MCF 10A (cell line): ENCODE data around the gene DLG2. TPM values are rescaled to one million over a fixed set of nuclear protein-coding genes. Genes with fewer than 3 reads are reported as not detected.

Source experiments
- BruUV-seq: library from RNA; stranded (reverse); fragments of 400-500 nt; replicated peaks from 2 replicates; lab custom pipeline; 2021; lab: Mats Ljungman, UMichigan
- CTCF ChIA-PET: fragments of 300-600 bp; sonication (Branson Sonifier 250); formaldehyde crosslinking; extraction: SDS; loops from one replicate; lab custom pipeline; 2021; ENCODE audit warnings: antibody characterized with exemption, inconsistent platforms; lab: Yijun Ruan, JAX
- POLR2A ChIA-PET: fragments of 300-600, 350-650 bp; sonication (Branson Sonifier 250); formaldehyde crosslinking; extraction: SDS; loops from one replicate; lab custom pipeline; 2020; ENCODE audit warnings: antibody characterized with exemption, inconsistent platforms; lab: Yijun Ruan, JAX
- DNase-seq: peaks from one replicate; pipeline ENCODE4 v3.0.0-alpha.2; 2018; ENCODE audit not compliant: unreplicated experiment
- H3K27ac Mint-ChIP-seq: one replicate; pipeline ENCODE4 v1.8.0; 2022; ENCODE audit warnings: mild to moderate bottlenecking, low read depth, mixed read lengths; ENCODE audit not compliant: unreplicated experiment
- H3K27me3 Mint-ChIP-seq: one replicate; pipeline ENCODE4 v1.8.0; 2022; ENCODE audit warnings: mixed read lengths; ENCODE audit not compliant: insufficient read depth, unreplicated experiment
- H3K36me3 Mint-ChIP-seq: one replicate; pipeline ENCODE4 v1.8.0; 2022; ENCODE audit warnings: mild to moderate bottlenecking, moderate library complexity, mixed read lengths; ENCODE audit not compliant: insufficient read depth, unreplicated experiment
- H3K4me1 Mint-ChIP-seq: one replicate; pipeline ENCODE4 v1.8.0; 2022; ENCODE audit warnings: mixed read lengths; ENCODE audit not compliant: insufficient read depth, unreplicated experiment
- H3K4me3 Mint-ChIP-seq: one replicate; pipeline ENCODE4 v1.8.0; 2022; ENCODE audit warnings: mild to moderate bottlenecking, moderate library complexity, mixed read lengths; ENCODE audit not compliant: unreplicated experiment
- H3K9me3 Mint-ChIP-seq: one replicate; pipeline ENCODE4 v1.8.0; 2022; ENCODE audit warnings: mixed read lengths; ENCODE audit not compliant: unreplicated experiment
- intact Hi-C: fragments of 100-400 bp; cut with micrococcal nuclease; formaldehyde crosslinking; loops from 2 replicates; pipeline ENCODE4 v1.14.1; 2022
- total RNA-seq: library from RNA; stranded (reverse); gene quantifications from 2 replicates; pipeline ENCODE4 v1.2.3, GENCODE V29; 2022
- TF ChIP-seq, protein P1 (sequence below): fragments of 200-600 bp; IDR thresholded peaks from one replicate; pipeline ENCODE4 v1.8.0; 2022; ENCODE audit warnings: antibody characterized with exemption, mild to moderate bottlenecking; ENCODE audit not compliant: unreplicated experiment

DLG2 gene
- total RNA-seq, 1 experiment from 2014 or later: 0.26 TPM

GRCh38 chr11:84270466-84270865 is 1356.7 kb downstream of the DLG2 start:
- H3K27ac Mint-ChIP-seq: no peak overlapping the region
- intact Hi-C loops: no loop called here
- POLR2A ChIA-PET: no interaction called here
- H3K4me3 Mint-ChIP-seq: no peak overlapping the region
- CTCF ChIA-PET: no interaction called here
- H3K27me3 Mint-ChIP-seq: peaks cover 28% of the 10 kb centered on the region
- no TSS peak for BruUV-seq
- H3K36me3 Mint-ChIP-seq: no peaks in the 10 kb centered on the region
- TF ChIP-seq, protein P1, sequence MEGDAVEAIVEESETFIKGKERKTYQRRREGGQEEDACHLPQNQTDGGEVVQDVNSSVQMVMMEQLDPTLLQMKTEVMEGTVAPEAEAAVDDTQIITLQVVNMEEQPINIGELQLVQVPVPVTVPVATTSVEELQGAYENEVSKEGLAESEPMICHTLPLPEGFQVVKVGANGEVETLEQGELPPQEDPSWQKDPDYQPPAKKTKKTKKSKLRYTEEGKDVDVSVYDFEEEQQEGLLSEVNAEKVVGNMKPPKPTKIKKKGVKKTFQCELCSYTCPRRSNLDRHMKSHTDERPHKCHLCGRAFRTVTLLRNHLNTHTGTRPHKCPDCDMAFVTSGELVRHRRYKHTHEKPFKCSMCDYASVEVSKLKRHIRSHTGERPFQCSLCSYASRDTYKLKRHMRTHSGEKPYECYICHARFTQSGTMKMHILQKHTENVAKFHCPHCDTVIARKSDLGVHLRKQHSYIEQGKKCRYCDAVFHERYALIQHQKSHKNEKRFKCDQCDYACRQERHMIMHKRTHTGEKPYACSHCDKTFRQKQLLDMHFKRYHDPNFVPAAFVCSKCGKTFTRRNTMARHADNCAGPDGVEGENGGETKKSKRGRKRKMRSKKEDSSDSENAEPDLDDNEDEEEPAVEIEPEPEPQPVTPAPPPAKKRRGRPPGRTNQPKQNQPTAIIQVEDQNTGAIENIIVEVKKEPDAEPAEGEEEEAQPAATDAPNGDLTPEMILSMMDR: no peak
- H3K4me1 Mint-ChIP-seq: no peaks in the 10 kb centered on the region
- H3K9me3 Mint-ChIP-seq: peaks cover 7% of the 10 kb centered on the region
- no peak for DNase-seq

DNA sequence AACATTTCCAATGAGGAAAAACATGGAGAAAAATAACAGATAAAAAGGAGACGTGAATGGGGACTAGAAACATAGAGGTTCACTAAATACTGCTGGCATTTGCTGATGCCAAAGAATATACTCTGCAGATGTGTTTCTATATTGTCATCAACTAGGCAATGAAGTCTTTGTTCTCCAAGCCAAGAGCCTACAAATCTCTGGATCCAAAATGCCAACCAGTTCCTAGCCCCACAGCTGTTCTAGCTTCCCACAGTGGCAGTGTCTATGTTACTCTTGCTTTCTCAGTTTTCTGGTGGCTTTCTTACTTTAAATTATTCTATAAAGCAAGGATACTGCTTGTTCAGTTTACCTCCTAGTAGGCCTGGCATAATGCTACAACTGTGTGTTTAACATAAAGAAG is 1363.1 kb downstream of the DLG2 start:
- Mint-ChIP-seq H3K27ac (no peak overlapping the region), H3K4me3 (no peak overlapping the region), H3K27me3 (peaks cover 28% of the 10 kb centered on the region), H3K36me3 (no peaks in the 10 kb centered on the region), H3K9me3 (peaks cover 14% of the 10 kb centered on the region), H3K4me1 (no peaks in the 10 kb centered on the region)
- TF ChIP-seq, protein P1: no peak
- no TSS peak for BruUV-seq
- intact Hi-C loops: loop anchor here (10.0 kb wide), 1 partner anchor 429 kb away; no protein-coding TSS in a partner anchor
- ChIA-PET CTCF (no interaction called here), POLR2A (interaction anchor here (0.5 to 0.7 kb wide), 2 partner anchors 72 to 1415 kb away, joined by 3 read pairs; no protein-coding TSS in a partner anchor)
- no peak for DNase-seq

DNA sequence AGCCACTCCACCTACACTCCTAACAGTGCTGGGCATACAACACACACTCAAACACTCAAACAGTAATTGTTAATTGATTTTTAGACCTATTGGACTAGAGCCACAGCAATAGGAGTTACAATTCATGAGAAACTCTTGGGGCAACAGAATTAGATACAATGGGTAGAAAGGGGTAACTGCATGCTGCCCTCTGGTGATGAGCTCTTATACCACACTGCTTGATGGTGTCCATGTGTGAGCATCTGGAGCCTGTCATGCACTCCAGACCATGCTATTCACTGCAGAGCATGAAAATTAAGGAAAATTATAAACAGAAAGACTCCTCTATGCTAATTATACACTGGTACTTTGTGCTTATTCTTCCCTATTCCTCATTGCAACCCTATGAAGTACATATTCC is 1365.4 kb downstream of the DLG2 start:
- TF ChIP-seq, protein P1: no peak
- H3K36me3 Mint-ChIP-seq: no peaks in the 10 kb centered on the region
- no peaks in the 10 kb centered on the region for H3K4me1 Mint-ChIP-seq
- intact Hi-C loops: loop anchor here (10.0 kb wide), 1 partner anchor 427 kb away; no protein-coding TSS in a partner anchor
- POLR2A ChIA-PET: no interaction called here
- DNase-seq: no peak
- CTCF ChIA-PET: interaction anchor here (0.7 to 1.3 kb wide), 2 partner anchors 19 to 357 kb away, joined by 3 to 5 read pairs; no protein-coding TSS in a partner anchor
- H3K27me3 Mint-ChIP-seq: peaks cover 8% of the 10 kb centered on the region
- peaks cover 7% of the 10 kb centered on the region for H3K9me3 Mint-ChIP-seq
- H3K4me3 Mint-ChIP-seq: no peak overlapping the region
- no TSS peak for BruUV-seq
- H3K27ac Mint-ChIP-seq: no peak overlapping the region

DNA sequence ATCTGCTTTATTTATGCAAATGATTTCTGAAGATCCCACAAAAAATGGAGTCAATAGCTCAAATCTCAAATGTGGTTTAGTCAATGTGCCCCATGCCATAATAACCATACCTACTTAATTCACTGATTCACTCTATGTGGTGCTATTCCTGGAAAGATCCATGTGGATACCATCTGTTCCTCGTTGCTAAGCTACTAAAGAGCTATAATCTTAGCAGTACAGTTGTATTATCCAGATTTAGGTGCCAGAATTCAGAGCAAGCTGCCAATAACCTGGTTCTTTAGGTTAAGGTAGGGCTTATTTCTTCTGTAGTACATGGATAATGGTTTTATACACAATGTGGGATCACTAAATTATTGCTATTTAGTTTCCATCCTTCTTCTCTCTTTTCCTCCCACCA is 1366.3 kb downstream of the DLG2 start:
- ChIA-PET POLR2A (no interaction called here), CTCF (interaction anchor here (0.6 to 1.3 kb wide), 2 partner anchors 18 to 439 kb away, joined by 3 read pairs; no protein-coding TSS in a partner anchor)
- Mint-ChIP-seq H3K27me3 (no peaks in the 10 kb centered on the region), H3K4me1 (no peaks in the 10 kb centered on the region), H3K36me3 (no peaks in the 10 kb centered on the region), H3K27ac (no peak overlapping the region), H3K4me3 (no peak overlapping the region), H3K9me3 (peaks cover 7% of the 10 kb centered on the region)
- intact Hi-C loops: loop anchor here (10.0 kb wide), 1 partner anchor 426 kb away; no protein-coding TSS in a partner anchor
- DNase-seq: no peak
- TF ChIP-seq, protein P1: no peak
- no TSS peak for BruUV-seq
